CD14-positive monocyte (primary cell): ENCODE results near the gene SNAP91. TPM values are rescaled to one million over a fixed set of nuclear protein-coding genes. Genes with fewer than 3 reads are reported as not detected.
"Not testable (repeated sequence)": the region's sequence is repeated elsewhere in the genome, so short reads cannot be mapped to it uniquely, and the experiment has no call there.

Source experiments
- DNase-seq, 3 donors: peaks; one replicate each; pipeline ENCODE4 v3.0.0-alpha.2; 2011 to 2022
- H2AFZ ChIP-seq: 2 replicates; pipeline ENCODE4 v1.6.0; 2012; ENCODE audit warnings: mild to moderate bottlenecking, low read depth, low read length, inconsistent platforms; ENCODE audit not compliant: insufficient read depth, poor library complexity, severe bottlenecking
- H3K27ac ChIP-seq, 2 donors: 1 replicate in 1 of 2; 2 replicates in 1 of 2; pipeline ENCODE4 v1.5.1; 2012 to 2013; ENCODE audit warnings: low read length in 2 of 2, control low read depth in 1 of 2, inconsistent platforms in 1 of 2, low read depth in 1 of 2, mild to moderate bottlenecking in 1 of 2
- H3K27me3 ChIP-seq, 2 donors: one replicate each; pipeline versions ENCODE4 v1.6.0 to v1.6.1; 2011 to 2013; ENCODE audit warnings: low read length in 2 of 2; ENCODE audit not compliant: control insufficient read depth in 2 of 2, insufficient read depth in 2 of 2
- H3K36me3 ChIP-seq, 2 donors: replicated peaks in 1 of 2; 1 replicate in 1 of 2; 2 replicates in 1 of 2; pipeline versions ENCODE4 v1.5.1 to v1.6.1; 2012 to 2013; ENCODE audit warnings: low read length in 2 of 2, control low read depth in 1 of 2, inconsistent platforms in 1 of 2, mild to moderate bottlenecking in 1 of 2; ENCODE audit not compliant: insufficient read depth in 2 of 2, control insufficient read depth in 1 of 2
- H3K4me1 ChIP-seq, 2 donors: 1 replicate in 1 of 2; 2 replicates in 1 of 2; pipeline versions ENCODE4 v1.5.1 to v1.6.1; 2012 to 2013; ENCODE audit warnings: low read length in 2 of 2, control low read depth in 1 of 2, inconsistent platforms in 1 of 2, mild to moderate bottlenecking in 1 of 2, moderate library complexity in 1 of 2; ENCODE audit not compliant: insufficient read depth in 2 of 2, control insufficient read depth in 1 of 2
- H3K4me2 ChIP-seq: replicated peaks from 2 replicates; pipeline ENCODE3; 2012; ENCODE audit warnings: low read length, moderate library complexity, mild to moderate bottlenecking; ENCODE audit not compliant: poor library complexity, severe bottlenecking; ENCODE audit errors: extremely low read depth
- H3K4me3 ChIP-seq, 3 experiments: fragments of 200-600 bp in 1 of 3; sonication (generic) in 1 of 3; replicated peaks in 1 of 3; 1 replicate in 2 of 3; 2 replicates in 1 of 3; pipeline ENCODE4 v1.5.1; 2011 to 2013; ENCODE audit warnings: low read length in 3 of 3, mild to moderate bottlenecking in 3 of 3, control low read depth in 2 of 3, low read depth in 2 of 3, inconsistent platforms in 1 of 3, moderate library complexity in 1 of 3
- H3K79me2 ChIP-seq: 2 replicates; pipeline ENCODE4 v1.6.0; 2012; ENCODE audit warnings: mild to moderate bottlenecking, control low read depth, inconsistent platforms, low read length, moderate library complexity; ENCODE audit not compliant: insufficient read depth
- H3K9ac ChIP-seq: 2 replicates; pipeline ENCODE4 v1.6.0; 2017; ENCODE audit warnings: low read length, mild to moderate bottlenecking; ENCODE audit not compliant: insufficient read depth, poor library complexity, severe bottlenecking
- H3K9me3 ChIP-seq, 2 donors: replicated peaks in 1 of 2; 1 replicate in 1 of 2; 2 replicates in 1 of 2; pipeline versions ENCODE4 v1.5.1 to v1.6.1; 2012 to 2013; ENCODE audit warnings: low read length in 2 of 2, control low read depth in 1 of 2; ENCODE audit not compliant: control insufficient read depth in 1 of 2, insufficient read depth in 1 of 2
- H4K20me1 ChIP-seq: 2 replicates; pipeline ENCODE4 v1.6.0; 2012; ENCODE audit warnings: mild to moderate bottlenecking, low read length, control low read depth, moderate library complexity; ENCODE audit not compliant: insufficient read depth
- H3K27ac Mint-ChIP-seq, 7 donors: one replicate each; pipeline ENCODE4 v1.8.0; 2020; ENCODE audit warnings: mild to moderate bottlenecking in 7 of 7, mixed read lengths in 7 of 7, moderate library complexity in 6 of 7, inconsistent platforms in 2 of 7
- H3K27me3 Mint-ChIP-seq, 3 donors: one replicate each; pipeline ENCODE4 v1.8.0; 2021 to 2022; ENCODE audit warnings: low read depth in 3 of 3, mild to moderate bottlenecking in 3 of 3, mixed read lengths in 3 of 3, moderate library complexity in 3 of 3, inconsistent platforms in 1 of 3
- H3K36me3 Mint-ChIP-seq, 2 donors: one replicate each; pipeline ENCODE4 v1.8.0; 2020; ENCODE audit warnings: mixed read lengths in 2 of 2, inconsistent platforms in 1 of 2, mild to moderate bottlenecking in 1 of 2
- H3K4me1 Mint-ChIP-seq: one replicate; pipeline ENCODE4 v1.8.0; 2020; ENCODE audit warnings: mild to moderate bottlenecking, mixed read lengths
- H3K4me3 Mint-ChIP-seq, 2 donors: one replicate each; pipeline ENCODE4 v1.8.0; 2020; ENCODE audit warnings: mild to moderate bottlenecking in 2 of 2, mixed read lengths in 2 of 2, moderate library complexity in 1 of 2
- H3K9me3 Mint-ChIP-seq, 7 donors: one replicate each; pipeline ENCODE4 v1.8.0; 2020 to 2022; ENCODE audit warnings: mixed read lengths in 7 of 7, mild to moderate bottlenecking in 6 of 7, moderate library complexity in 6 of 7, inconsistent platforms in 2 of 7
- WGBS: methylation state at CpG from one replicate; pipeline ENCODE4 v1.1.5; 2013; ENCODE audit warnings: missing lambda C conversion rate; ENCODE audit not compliant: insufficient coverage; 5-methylcytosine and 5-hydroxymethylcytosine counted together
- intact Hi-C, 2 donors: fragments of 100-400 bp; cut with micrococcal nuclease; formaldehyde crosslinking; loops; one replicate each; pipeline versions ENCODE4 v1.15.0 to v1.15.1; 2023
- polyA plus RNA-seq, 3 donors: library from polyadenylated mRNA; depleted of rRNA in 1 of 3; unstranded in 2 of 3; stranded (reverse) in 1 of 3; fragments of 300-500 nt in 2 of 3; fragments of >200 nt in 1 of 3; fragmentation: Illumina TruSeq in 2 of 3; gene quantifications; 1 replicate in 2 of 3; 2 replicates in 1 of 3; pipeline ENCODE4 v1.2.3, GENCODE V29; 2012 to 2021
- TF ChIP-seq, protein P1 (sequence below): fragments of 200-600 bp; IDR thresholded peaks from one replicate; pipeline ENCODE4 v1.8.0; 2022; ENCODE audit warnings: antibody characterized with exemption, mild to moderate bottlenecking

SNAP91 gene
- polyA plus RNA-seq, 3 donors: not detected

DNA sequence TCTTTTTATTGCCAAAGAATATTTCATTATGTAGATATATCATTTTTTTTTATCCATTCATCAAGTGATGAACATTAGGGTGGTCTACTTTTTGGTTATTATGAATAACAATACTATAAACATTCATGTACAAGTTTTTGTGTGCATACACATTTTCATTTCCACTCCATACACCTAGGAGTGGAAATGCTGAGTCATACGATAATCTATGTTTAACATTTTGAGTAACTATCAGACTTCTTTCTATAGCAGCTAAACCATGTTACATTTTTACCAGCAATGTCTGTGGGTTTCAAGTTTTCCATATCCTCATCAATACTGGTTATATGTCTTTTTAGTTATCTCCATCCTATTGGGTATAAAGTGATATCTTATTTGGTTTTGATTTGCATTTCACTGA, 130.8 kb downstream of the SNAP91 start:
- Histone ChIP-seq H3K4me1 (no peaks in the 10 kb centered on the region), H3K4me2 (no peak overlapping the region), H4K20me1 (no peaks in the 10 kb centered on the region), H3K9ac (no peak overlapping the region), H3K4me3 (no peak overlapping the region), H3K27ac (no peak overlapping the region), H3K9me3 (no peaks in the 10 kb centered on the region), H3K27me3 (peaks cover 0 to 2% of the 10 kb centered on the region in 2 donors), H3K36me3 (no peaks in the 10 kb centered on the region), H3K79me2 (no peaks in the 10 kb centered on the region), H2AFZ (no peak overlapping the region)
- TF ChIP-seq, protein P1, sequence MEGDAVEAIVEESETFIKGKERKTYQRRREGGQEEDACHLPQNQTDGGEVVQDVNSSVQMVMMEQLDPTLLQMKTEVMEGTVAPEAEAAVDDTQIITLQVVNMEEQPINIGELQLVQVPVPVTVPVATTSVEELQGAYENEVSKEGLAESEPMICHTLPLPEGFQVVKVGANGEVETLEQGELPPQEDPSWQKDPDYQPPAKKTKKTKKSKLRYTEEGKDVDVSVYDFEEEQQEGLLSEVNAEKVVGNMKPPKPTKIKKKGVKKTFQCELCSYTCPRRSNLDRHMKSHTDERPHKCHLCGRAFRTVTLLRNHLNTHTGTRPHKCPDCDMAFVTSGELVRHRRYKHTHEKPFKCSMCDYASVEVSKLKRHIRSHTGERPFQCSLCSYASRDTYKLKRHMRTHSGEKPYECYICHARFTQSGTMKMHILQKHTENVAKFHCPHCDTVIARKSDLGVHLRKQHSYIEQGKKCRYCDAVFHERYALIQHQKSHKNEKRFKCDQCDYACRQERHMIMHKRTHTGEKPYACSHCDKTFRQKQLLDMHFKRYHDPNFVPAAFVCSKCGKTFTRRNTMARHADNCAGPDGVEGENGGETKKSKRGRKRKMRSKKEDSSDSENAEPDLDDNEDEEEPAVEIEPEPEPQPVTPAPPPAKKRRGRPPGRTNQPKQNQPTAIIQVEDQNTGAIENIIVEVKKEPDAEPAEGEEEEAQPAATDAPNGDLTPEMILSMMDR: no peak
- Mint-ChIP-seq H3K4me3 (no peak overlapping the region), H3K4me1 (peaks cover 4% of the 10 kb centered on the region), H3K9me3 (peaks cover 0 to 5% (median 0%) of the 10 kb centered on the region in 7 donors), H3K36me3 (no peaks in the 10 kb centered on the region), H3K27ac (no peak overlapping the region), H3K27me3 (peaks cover 10 to 22% (median 15%) of the 10 kb centered on the region in 3 donors)
- intact Hi-C loops: no loop called here
- DNase-seq: no peak
- no CpG with 5 or more reads among the region's 1 CpG for WGBS

DNA sequence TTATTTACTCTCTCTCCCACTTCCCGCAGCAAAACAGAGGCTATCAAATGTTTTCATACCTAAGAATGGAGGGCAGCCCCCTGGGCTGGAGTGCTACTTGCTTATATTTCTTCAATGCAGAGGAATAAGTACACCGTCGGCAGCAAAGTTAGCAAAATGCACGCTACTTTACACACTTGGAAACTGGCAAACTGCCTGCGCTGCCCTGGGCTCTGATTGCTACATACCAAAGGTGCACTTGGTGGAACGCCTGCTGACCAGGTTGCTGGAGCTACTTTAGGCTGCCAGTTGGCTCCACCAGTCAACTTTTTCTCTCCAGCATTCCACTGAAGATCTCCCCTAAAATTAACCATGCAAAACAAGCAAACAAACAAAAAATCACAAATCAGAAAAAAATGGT, 134.1 kb downstream of the SNAP91 start:
- TF ChIP-seq, protein P1: no peak
- no peak overlapping the region for H3K27ac ChIP-seq
- no peak overlapping the region for H3K9ac ChIP-seq
- no peaks in the 10 kb centered on the region for H3K79me2 ChIP-seq
- peaks cover 2 to 17% (median 9%) of the 10 kb centered on the region in 7 donors for H3K9me3 Mint-ChIP-seq
- H3K4me1 Mint-ChIP-seq: peaks cover 4% of the 10 kb centered on the region
- no peaks in the 10 kb centered on the region for H4K20me1 ChIP-seq
- no peaks in the 10 kb centered on the region for H3K36me3 ChIP-seq
- H3K27me3 ChIP-seq: peaks cover 0 to 2% of the 10 kb centered on the region in 2 donors
- H3K4me1 ChIP-seq: no peaks in the 10 kb centered on the region
- no peak overlapping the region for H3K27ac Mint-ChIP-seq
- no peak overlapping the region for H2AFZ ChIP-seq
- H3K4me2 ChIP-seq: no peak overlapping the region
- no peaks in the 10 kb centered on the region for H3K9me3 ChIP-seq
- H3K36me3 Mint-ChIP-seq: no peaks in the 10 kb centered on the region
- no peak overlapping the region for H3K4me3 Mint-ChIP-seq
- no peak overlapping the region for H3K4me3 ChIP-seq
- intact Hi-C loops: no loop called here
- 85% methylated on average over 2 of the region's 6 CpGs for WGBS
- H3K27me3 Mint-ChIP-seq: peaks cover 6 to 16% (median 10%) of the 10 kb centered on the region in 3 donors
- DNase-seq: no peak

DNA sequence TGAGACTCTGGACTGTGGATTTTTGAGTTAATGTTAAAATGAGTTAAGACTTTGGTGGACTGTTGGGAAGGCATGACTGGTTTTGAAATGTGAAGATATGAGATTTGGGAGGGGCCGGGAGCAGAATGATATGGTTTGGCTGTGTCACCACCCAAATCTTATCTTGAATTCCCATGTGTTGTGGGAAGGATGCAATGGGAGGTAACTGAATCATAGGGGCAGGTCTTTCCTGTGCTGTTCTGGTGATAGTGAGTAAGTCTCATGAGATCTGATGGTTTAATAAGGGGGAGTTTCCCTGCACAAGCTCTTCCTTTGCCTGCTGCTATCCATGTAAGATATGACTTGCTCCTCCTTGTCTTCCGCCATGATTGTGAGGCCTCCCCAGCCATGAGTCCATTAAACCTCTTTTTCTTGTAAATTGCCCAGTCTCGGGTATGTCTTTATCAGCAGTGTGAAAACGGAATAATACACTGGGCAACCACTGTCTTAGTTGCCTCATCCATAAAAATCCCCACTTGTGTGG, 137.2 kb downstream of the SNAP91 start:
- H3K79me2 ChIP-seq, H2AFZ ChIP-seq, H3K4me2 ChIP-seq, H3K4me1 ChIP-seq, H3K27me3 ChIP-seq, H3K9me3 ChIP-seq, H3K4me1 Mint-ChIP-seq, H4K20me1 ChIP-seq, H3K4me3 Mint-ChIP-seq, H3K9ac ChIP-seq, H3K27ac ChIP-seq, H3K27me3 Mint-ChIP-seq, intact Hi-C loops, H3K4me3 ChIP-seq, H3K36me3 ChIP-seq, H3K27ac Mint-ChIP-seq, DNase-seq, H3K36me3 Mint-ChIP-seq: not testable (repeated sequence)
- peaks cover 4 to 18% (median 13%) of the 10 kb centered on the region in 7 donors for H3K9me3 Mint-ChIP-seq
- 93% methylated on average over 4 of the region's 4 CpGs for WGBS
